Activated gamma-delta T cell treated with anti-CD3 and anti-CD28 coated beads, Interleukin-2, amount 50 U/mL, for 16 hours (primary cell): Measurements from ENCODE around the gene ABL1.

ENCODE experiments used
- DNase-seq: peaks from one replicate; pipeline ENCODE4 v3.0.0-alpha.2; 2020; ENCODE audit warnings: low read depth

The ABL1 gene

DNA sequence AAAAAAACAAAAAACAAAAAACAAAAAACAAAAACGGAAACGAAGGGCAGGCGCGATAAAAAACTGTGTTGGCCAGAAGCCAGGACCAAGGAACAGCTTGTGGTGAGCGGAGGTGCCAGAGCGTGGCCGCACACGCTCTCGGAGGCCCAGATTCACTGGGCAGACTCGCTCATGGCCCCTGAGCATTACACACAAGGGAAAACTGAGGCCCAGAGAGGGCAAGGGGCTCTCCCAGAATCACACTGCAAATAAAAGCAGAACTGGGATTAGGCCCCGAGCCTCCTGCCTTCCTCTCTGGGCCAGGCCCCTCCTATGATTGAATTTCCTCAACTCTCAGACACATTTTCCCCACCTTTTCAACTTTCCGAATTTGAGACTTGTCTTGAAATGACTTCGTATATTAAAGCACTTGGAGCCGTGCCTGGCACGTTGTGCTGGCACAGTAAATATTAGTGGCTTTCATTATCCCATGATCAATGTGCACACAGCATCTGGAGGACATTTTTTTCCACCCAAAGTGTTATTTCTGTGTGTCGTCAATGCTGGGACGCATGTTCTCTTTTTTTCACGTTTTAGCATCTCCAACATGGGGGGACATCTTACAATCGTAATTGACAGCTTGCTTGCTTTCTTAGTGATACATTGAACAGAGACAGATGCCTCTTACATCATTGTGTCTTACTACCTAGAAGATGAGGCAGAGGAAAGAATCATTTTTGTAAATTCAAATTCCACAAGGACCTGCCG lies 96.6 kb downstream of the ABL1 start:
- no peak for DNase-seq

DNA sequence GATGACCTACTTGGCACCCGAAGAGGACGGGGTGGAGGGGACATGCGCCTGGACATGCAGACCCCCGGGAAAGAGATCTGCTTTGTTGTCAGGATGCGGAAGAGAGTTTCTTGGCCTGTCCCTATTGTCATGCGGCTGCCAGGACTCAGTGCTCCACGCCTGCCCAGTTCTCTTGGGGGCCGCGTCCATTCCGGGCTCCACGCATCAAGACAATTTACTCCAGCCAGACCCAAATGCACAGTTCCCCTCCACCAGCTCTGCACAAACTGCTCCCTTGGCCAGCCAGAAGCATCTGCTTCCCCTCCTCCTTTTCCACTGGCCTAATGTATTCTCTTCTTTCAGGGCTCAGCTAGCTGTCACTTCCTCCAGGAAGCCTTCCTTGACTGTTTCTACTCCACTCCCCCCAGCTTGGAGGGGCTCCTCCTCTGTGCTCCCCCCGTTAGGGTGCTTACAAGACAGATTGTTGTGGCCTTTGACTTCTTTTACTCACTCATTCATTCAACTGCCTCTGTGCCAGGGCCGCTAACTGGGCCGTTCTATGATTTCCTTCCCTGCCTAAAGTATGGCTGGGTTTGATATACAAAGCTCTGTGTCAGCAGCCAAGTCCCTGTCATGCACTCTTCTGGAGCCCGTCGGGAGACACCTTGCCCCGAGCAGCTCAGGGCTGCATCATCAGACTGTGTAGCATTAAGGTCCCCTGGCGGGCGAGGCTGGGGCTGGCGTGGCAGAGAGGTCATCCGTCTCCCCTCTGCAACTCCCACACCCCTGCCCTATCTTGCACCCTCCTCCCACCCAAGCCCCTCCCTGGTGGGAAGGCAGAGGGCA lies 97.4 kb downstream of the ABL1 start:
- DNase-seq, result no peak

DNA sequence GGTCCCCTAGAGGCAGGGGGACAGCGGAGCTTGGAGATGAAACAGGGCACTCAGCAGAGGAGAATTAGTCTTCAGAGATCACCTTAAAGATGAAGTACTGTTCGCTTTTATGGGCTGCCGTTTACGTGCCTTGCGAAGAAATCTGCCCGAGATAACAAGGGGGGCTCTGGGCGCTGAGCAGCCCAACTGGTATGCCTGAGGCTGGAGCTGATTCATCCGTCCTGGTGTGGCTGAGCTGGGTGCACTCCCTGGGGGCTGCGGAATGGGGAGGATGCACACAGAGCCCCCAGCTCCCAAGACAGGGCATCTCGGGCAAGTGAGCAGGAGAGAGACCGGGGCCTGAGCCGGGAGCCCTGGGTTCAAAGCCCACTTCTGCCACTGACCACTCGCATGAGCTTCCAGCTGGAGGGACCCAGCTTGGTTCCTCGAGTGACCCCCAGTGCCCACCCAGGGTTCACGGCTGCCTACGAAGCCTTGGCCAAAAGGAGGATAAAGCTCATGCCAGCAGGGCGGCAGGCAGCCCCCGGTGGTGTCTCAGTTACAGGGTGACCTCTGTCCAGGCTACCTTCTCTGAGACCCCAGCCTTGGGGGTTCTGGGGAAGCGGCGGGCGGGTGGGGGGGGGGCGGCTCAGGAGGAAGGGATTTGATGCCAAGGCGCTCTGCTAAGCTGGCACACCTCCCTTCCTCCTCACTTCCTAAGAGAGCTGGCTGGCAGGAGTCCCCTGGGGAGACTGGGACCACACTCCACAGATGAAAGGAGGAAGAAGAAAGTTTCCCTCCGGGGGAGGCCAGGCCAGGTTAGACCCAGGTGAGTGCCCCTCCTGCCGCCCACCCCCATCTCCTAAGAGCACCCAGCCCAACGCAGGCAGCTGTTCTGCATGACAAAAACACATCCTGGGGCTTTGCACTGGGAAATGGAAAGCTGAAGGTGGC lies 98.3 kb downstream of the ABL1 start:
- no peak for DNase-seq

DNA sequence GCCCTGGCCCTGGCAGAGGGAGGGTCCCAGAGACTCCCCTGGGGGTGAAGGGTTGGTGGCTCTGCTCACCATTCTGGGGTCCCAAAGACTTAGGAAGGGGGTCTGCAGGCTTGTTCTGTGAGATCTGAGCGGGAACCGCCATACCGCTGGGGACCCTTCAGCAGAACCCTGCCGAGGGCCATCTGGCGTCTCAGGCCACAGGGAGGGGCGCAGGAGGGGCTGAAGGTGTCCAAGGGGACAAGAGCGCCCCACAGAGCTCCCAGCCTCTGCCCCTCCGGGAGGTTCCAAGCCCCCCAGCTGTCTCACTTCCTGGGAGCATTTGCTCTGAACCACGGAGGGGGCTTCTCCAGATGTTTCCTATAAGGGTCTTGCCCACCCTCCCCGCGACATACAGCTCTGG lies 99.2 kb downstream of the ABL1 start:
- no peak for DNase-seq

DNA sequence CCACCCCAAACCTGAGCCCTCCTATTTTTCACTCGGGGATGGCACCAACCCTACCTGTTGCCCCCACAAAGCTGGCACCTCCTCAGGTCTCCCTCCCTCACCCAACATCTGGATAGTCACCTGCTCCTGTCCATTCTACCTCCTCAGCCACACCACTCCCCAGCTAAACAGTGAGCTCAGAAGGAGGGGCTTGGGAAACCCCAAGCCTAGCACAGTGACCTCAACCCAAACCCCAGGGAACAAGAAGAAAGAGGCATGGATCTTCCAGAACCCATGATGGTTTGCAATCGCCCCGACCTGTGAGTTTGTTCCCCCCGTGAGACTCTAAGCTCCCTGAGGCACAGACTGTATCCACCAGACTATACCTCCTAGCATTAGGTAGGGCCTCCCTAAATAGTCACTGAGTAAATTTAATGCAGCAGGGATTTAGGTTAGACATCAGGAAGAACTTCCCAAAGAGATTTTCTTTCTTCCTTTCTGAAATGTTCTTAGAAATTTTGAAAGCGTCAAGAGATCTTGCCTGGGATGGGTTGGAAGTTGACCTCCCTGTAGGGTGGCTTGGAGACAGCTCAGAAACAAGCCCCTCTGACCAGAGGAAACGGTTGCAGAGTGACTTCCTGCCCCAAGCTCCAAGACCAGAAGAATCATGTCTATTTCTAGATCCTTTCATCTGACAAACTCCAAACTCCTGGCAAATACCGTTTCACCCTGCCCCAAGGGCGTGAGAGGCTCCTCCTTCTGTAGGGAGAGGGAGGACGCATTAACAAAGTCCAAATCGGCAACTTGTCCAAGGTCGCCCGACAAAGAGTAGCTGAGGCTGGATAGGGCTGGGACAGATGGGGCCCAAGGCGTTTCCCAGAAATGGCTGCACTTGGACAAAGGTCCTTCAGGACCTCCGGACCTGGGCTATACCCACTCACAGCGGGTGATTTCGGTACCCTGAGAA lies 99.9 kb downstream of the ABL1 start:
- DNase-seq, result no peak

DNA sequence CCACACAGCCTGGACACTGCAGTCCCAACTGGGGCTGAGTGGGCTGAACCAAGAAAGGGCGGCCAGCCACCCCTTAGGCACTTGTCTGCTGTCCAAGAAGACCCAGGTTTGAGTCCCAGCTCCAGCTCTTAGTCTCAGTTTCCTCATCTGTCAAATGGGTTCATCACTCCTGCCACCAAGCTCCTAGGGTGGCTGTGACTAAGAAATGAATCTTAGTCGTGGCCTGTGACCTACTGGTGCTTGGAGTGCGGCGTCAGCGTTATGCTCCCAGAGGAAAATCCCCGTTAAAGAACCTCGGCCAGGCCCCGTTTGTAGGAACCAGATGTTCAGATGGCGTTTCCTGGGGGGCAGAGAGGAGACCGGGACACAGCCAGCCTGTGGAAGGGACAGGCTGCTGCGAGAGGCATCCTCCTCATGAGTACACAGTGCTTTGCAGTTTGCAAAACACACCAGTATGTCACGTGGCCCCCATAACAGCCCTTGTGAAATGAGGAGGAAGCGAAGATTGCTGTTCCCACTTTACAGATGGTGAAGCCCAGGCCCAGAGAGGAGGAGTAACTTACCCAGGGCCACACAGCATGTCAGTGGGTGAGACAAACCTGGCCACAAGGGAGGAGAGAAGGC lies 100.7 kb downstream of the ABL1 start:
- no peak for DNase-seq

DNA sequence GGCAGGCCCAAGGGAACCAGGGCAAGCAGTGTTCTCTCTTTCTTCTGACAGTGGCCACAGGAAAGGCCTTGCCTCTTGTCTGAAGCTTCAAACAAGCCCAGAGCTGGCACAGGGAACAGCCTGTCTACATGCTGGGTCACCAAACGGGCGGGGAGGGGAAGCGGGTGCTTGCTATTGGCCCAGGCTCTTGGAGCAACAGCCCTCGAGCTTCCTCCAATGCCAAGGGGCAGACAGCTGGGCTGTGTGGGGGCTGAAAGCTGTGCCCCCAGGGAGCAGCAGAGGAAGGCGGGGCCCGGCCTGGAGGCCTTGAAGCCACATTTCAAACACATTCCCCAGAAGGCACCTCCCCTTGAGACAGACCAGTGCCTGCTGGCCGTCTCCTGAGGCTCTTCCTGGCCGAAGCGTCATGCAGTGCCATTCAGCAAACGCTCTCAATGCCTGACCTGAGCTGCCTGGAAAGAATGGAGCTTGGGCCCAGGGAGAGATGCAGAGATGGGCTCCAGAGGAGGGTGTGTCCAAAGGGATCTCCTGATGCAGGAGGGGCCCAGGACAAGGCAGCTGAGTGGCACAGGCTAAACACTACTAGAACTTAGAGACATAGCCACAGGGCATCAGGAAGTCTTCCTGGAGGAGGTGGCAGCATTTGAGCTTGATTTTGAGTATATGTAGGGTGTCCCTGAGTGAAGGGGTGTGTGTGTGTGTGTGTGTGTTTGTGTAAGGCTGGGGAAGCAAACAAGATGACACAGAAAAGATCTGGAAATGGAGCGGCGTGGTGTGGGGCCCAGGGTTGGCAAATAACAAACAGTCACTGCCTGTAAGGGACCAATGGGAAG lies 101.4 kb downstream of the ABL1 start:
- no peak for DNase-seq
